Neutrophil (primary cell): Measurements from ENCODE around the gene RP9.

Experiments
- H3K27ac ChIP-seq: fragments of 200-600 bp; sonication (generic); 2 replicates; pipeline ENCODE4 v1.5.1; 2016; ENCODE audit warnings: mild to moderate bottlenecking, moderate library complexity
- H3K27me3 ChIP-seq: fragments of 200-600 bp; sonication (generic); 2 replicates; pipeline ENCODE4 v1.6.0; 2016; ENCODE audit warnings: mild to moderate bottlenecking
- H3K36me3 ChIP-seq: fragments of 200-600 bp; sonication (generic); 2 replicates; pipeline ENCODE4 v1.5.1; 2017
- H3K4me1 ChIP-seq, 2 experiments: fragments of 200-600 bp in 1 of 2; sonication (generic) in 1 of 2; 1 replicate in 1 of 2; 2 replicates in 1 of 2; pipeline versions ENCODE4 v1.5.1 to v1.6.1; 2013 to 2016; ENCODE audit warnings: low read depth in 1 of 2, low read length in 1 of 2, mild to moderate bottlenecking in 1 of 2, moderate library complexity in 1 of 2; ENCODE audit not compliant: control insufficient read depth in 1 of 2, insufficient read depth in 1 of 2
- H3K4me3 ChIP-seq, 2 experiments: fragments of 200-600 bp in 1 of 2; sonication (generic) in 1 of 2; 1 replicate in 1 of 2; 2 replicates in 1 of 2; pipeline ENCODE4 v1.5.1; 2013 to 2016; ENCODE audit warnings: low read depth in 1 of 2, low read length in 1 of 2, mild to moderate bottlenecking in 1 of 2, moderate library complexity in 1 of 2
- H3K9me3 ChIP-seq: fragments of 200-600 bp; sonication (generic); 2 replicates; pipeline ENCODE4 v1.5.1; 2016
- TF ChIP-seq, protein P1 (sequence below): fragments of 200-600 bp; sonication (generic); IDR thresholded peaks from 2 replicates; pipeline ENCODE4 v1.5.1; 2016; ENCODE audit warnings: antibody characterized with exemption

Gene RP9

GRCh38 chr7:33054261-33054964 lies 54.8 kb downstream of the RP9 start:
- Histone ChIP-seq H3K9me3 (no peaks in the 10 kb centered on the region), H3K27me3 (no peaks in the 10 kb centered on the region), H3K4me3 (peak overlapping the region in 1 of 2 experiments; percentile 28), H3K4me1 (peaks cover 55 to 66% of the 10 kb centered on the region in 2 experiments), H3K36me3 (no peaks in the 10 kb centered on the region), H3K27ac (peak overlapping the region; percentile 61)
- TF ChIP-seq, protein P1, sequence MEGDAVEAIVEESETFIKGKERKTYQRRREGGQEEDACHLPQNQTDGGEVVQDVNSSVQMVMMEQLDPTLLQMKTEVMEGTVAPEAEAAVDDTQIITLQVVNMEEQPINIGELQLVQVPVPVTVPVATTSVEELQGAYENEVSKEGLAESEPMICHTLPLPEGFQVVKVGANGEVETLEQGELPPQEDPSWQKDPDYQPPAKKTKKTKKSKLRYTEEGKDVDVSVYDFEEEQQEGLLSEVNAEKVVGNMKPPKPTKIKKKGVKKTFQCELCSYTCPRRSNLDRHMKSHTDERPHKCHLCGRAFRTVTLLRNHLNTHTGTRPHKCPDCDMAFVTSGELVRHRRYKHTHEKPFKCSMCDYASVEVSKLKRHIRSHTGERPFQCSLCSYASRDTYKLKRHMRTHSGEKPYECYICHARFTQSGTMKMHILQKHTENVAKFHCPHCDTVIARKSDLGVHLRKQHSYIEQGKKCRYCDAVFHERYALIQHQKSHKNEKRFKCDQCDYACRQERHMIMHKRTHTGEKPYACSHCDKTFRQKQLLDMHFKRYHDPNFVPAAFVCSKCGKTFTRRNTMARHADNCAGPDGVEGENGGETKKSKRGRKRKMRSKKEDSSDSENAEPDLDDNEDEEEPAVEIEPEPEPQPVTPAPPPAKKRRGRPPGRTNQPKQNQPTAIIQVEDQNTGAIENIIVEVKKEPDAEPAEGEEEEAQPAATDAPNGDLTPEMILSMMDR = no peak

GRCh38 chr7:33053721-33054120 lies 55.5 kb downstream of the RP9 start:
- Histone ChIP-seq H3K27me3 (no peaks in the 10 kb centered on the region), H3K27ac (peak overlapping the region; percentile 61), H3K4me1 (peaks cover 62 to 67% of the 10 kb centered on the region in 2 experiments), H3K9me3 (no peaks in the 10 kb centered on the region), H3K36me3 (no peaks in the 10 kb centered on the region), H3K4me3 (peak overlapping the region in 1 of 2 experiments; percentile 19)
- TF ChIP-seq, protein P1 = no peak

- H3K9me3 ChIP-seq = no peaks in the 10 kb centered on the region
- H3K4me1 ChIP-seq = peaks cover 90 to 96% of the 10 kb centered on the region in 2 experiments
- H3K27ac ChIP-seq = peak overlapping the region; percentile 88
- H3K27me3 ChIP-seq = no peaks in the 10 kb centered on the region
- TF ChIP-seq, protein P1 = peak; percentile 39
- H3K36me3 ChIP-seq = no peaks in the 10 kb centered on the region
- peak overlapping the region; percentile 63 to 67 for H3K4me3 ChIP-seq
These were observed 58.5 kb downstream of the RP9 start for GRCh38 chr7:33050535-33051318.

DNA sequence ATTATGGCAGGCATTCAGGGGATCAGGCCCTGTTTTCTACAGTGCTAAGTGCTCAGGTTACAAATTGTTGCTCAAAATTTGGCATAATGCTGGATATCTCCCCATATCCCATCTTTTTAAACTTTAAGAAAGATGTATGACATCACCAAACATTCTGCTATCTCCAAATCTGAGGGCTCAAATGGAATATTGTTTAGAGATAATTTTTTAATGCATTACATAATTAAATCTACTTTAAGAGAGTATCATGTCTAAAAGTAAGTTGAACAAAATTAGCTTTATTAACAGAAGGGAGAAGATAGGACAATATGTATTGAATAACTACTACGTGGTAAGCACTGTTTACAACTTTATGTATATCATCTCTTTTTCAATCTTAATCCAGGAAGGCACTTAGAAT lies 60.5 kb downstream of the RP9 start:
- Histone ChIP-seq H3K4me1 (peaks cover 93 to 97% of the 10 kb centered on the region in 2 experiments), H3K27me3 (no peaks in the 10 kb centered on the region), H3K4me3 (peak overlapping the region in 1 of 2 experiments; percentile 4), H3K9me3 (no peaks in the 10 kb centered on the region), H3K36me3 (no peaks in the 10 kb centered on the region), H3K27ac (peak overlapping the region; percentile 88)
- TF ChIP-seq, protein P1 = no peak

- no peaks in the 10 kb centered on the region for H3K36me3 ChIP-seq
- TF ChIP-seq, protein P1 = no peak
- peak overlapping the region in 1 of 2 experiments; percentile 4 for H3K4me3 ChIP-seq
- H3K27ac ChIP-seq = peak overlapping the region; percentile 88
- peaks cover 93 to 95% of the 10 kb centered on the region in 2 experiments for H3K4me1 ChIP-seq
- no peaks in the 10 kb centered on the region for H3K27me3 ChIP-seq
- H3K9me3 ChIP-seq = no peaks in the 10 kb centered on the region
These were observed 60.9 kb downstream of the RP9 start for GRCh38 chr7:33048257-33048656.
